ENCODE measurements around the gene GOLPH3. TPM values are rescaled to one million over a fixed set of nuclear protein-coding genes. Genes with fewer than 3 reads are reported as not detected.

The GOLPH3 gene
- total RNA-seq, 2 donors from 2014 or later: 59.1 to 61.9 TPM

DNA sequence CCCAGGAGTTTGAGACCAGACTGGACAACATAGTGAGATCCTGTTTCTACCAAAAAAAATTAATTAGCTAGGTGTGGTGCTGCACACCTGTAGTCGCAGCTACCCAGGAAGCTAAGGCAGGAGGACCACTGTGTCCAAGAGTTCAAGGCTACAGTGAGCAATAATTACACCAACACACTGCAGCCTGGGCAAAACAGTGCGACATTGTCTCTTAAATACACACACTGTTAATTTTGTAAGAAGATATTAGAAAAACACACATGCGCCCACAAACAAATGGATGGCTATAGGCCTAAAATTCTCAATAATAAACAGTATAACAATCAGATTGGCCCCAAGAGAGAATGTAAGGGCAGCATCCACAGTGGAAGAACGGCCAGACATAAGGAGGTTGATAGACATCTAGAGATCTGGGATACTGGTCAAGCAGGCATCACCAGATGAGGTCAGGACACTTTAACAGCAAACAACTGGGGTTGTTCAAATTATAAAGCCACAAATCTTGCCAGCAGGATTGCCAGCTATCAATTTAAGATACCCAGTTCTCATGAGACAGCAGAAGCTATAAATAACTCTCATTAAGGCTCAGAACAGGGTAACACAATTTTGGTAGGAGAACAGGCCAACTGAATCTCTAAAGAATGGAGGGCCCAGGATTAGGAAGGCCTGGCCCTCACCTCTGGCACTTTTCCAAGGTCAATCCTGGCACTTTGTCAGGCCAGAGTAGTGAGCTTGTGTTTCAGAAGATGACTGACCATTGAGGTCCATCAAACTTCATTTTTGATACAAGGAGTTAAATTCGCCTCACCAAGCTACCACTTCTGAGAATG, 29.5 kb downstream of the GOLPH3 start:
- Mint-ChIP-seq H3K27ac (peak overlapping the region; percentile 89), H3K4me1 (peaks cover 33% of the 10 kb centered on the region), H3K4me3 (peak overlapping the region; percentile 19), H3K27me3 (no peaks in the 10 kb centered on the region), H3K36me3 (ENCODE audit: low read depth) (peaks cover 2% of the 10 kb centered on the region)
- H3K9me3 ChIP-seq (ENCODE audit: control insufficient read depth, low read length, poor library complexity, severe bottlenecking): no peaks in the 10 kb centered on the region
- ATAC-seq: no peak
- DNase-seq: no peak

DNA sequence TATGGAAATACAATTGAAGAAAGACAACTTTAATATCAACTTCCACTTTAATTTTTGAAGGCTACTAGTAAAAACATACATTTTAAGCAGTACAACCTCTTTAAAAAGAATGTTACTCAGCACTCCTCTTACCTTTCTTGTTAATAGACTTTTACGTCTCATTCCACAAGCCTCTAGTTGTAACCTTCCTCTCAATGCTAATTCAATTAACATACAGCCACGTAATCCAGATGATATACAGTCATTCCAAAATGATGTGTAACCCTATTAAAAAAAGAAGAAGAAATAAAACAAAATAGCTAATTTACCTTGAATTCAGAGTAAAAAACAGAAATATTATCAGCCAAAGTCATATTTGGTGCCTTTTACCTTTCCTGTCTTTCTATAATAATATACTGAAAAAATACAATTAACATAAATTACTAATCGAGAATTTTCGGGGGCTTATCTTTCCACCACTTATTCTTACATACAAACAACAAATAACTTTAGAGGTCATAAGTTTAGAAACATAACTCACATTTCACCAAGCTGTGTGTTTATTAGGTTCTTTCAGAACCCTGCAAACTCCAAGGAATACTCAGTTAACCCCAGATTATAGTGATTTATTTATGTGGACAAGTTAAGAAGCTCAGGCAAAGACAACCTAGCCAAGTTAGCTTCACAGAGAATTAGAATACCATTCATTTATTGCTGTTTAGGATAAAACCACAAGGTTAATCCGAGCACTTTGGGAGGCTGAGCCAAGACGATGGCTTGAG, 30.3 kb downstream of the GOLPH3 start:
- Mint-ChIP-seq H3K27ac (no peak overlapping the region), H3K36me3 (ENCODE audit: low read depth) (peaks cover 4% of the 10 kb centered on the region), H3K4me1 (peaks cover 33% of the 10 kb centered on the region), H3K4me3 (no peak overlapping the region), H3K27me3 (no peaks in the 10 kb centered on the region)
- ATAC-seq (no peak), DNase-seq (no peak)
- no peaks in the 10 kb centered on the region for H3K9me3 ChIP-seq (ENCODE audit: control insufficient read depth, low read length, poor library complexity, severe bottlenecking)

DNA sequence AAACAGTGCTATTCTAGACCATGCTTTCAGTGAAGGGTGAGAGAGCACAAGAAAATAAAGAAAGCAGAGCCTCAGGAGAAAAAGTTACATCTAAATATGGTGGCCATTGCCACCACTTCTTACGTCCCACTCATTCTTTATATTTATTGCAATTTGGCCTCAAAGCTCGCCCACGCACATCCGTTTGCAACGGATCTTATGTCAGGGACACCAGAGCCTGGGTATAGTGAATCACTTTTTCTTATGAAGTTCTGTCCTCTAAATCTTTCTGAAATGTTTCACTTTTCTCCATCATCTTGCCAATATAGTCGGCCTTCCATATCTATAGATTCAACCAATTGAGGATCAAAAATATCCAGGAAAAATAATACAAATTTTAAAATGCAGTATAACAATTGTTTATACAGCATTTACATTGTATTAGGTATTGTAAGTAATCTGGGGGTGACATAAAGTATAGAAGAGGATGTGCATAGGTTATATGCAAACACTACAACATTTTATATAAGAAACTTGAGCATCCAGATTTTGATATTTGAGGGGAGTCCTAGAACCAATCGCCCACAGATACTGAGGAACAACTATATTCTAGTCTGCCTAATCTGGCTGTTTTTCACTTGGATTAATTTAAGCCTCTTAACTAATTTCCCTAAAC, 35.2 kb downstream of the GOLPH3 start:
- DNase-seq: no peak
- H3K9me3 ChIP-seq (ENCODE audit: control insufficient read depth, low read length, poor library complexity, severe bottlenecking): no peaks in the 10 kb centered on the region
- Mint-ChIP-seq H3K36me3 (ENCODE audit: low read depth) (peaks cover 7% of the 10 kb centered on the region), H3K4me3 (no peak overlapping the region), H3K4me1 (peaks cover 25% of the 10 kb centered on the region), H3K27ac (peak overlapping the region; percentile 69), H3K27me3 (no peaks in the 10 kb centered on the region)
- peak; percentile 45 for ATAC-seq

DNA sequence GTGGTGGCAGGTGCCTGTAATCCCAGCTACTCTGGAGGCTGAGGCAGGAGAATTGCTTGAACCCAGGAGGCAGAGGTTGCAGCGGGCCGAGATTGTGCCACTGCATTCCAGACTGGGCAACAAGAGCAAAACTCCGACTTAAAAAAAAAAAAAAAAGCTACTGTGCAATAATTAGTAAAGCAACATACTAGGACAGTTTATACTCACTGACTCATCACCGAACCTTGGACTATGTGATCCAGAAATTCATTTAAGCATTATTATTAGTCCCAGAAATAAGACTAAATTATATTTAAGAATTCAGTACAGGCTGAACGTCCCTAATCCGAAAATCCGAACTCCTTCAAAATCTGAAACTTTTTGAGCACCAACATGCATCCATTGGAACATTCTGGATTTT, 37.8 kb downstream of the GOLPH3 start:
- H3K36me3 Mint-ChIP-seq (ENCODE audit: low read depth): peaks cover 10% of the 10 kb centered on the region

GRCh38 chr5:32135086-32135485, 39.0 kb downstream of the GOLPH3 start:
- Mint-ChIP-seq H3K27me3 (no peaks in the 10 kb centered on the region), H3K27ac (no peak overlapping the region), H3K4me1 (peaks cover 37% of the 10 kb centered on the region), H3K36me3 (ENCODE audit: low read depth) (peaks cover 10% of the 10 kb centered on the region), H3K4me3 (no peak overlapping the region)
- ATAC-seq (no peak), DNase-seq (no peak)
- H3K9me3 ChIP-seq (ENCODE audit: control insufficient read depth, low read length, poor library complexity, severe bottlenecking): no peaks in the 10 kb centered on the region

More for the DNA sequence above, 37.8 kb downstream of the GOLPH3 start:
- no peaks in the 10 kb centered on the region for H3K27me3 Mint-ChIP-seq
- no peak overlapping the region for H3K27ac Mint-ChIP-seq
- H3K4me3 Mint-ChIP-seq: no peak overlapping the region
- ATAC-seq (no peak), DNase-seq (no peak)
- H3K9me3 ChIP-seq (ENCODE audit: control insufficient read depth, low read length, poor library complexity, severe bottlenecking): no peaks in the 10 kb centered on the region
- peaks cover 33% of the 10 kb centered on the region for H3K4me1 Mint-ChIP-seq

GRCh38 chr5:32132757-32133156, 41.4 kb downstream of the GOLPH3 start:
- no peak for ATAC-seq
- no peaks in the 10 kb centered on the region for H3K27me3 Mint-ChIP-seq
- H3K4me3 Mint-ChIP-seq: no peak overlapping the region
- H3K36me3 Mint-ChIP-seq (ENCODE audit: low read depth): peaks cover 6% of the 10 kb centered on the region
- peaks cover 25% of the 10 kb centered on the region for H3K4me1 Mint-ChIP-seq
- no peaks in the 10 kb centered on the region for H3K9me3 ChIP-seq (ENCODE audit: control insufficient read depth, low read length, poor library complexity, severe bottlenecking)
- peak overlapping the region; percentile 67 for H3K27ac Mint-ChIP-seq
- no peak for DNase-seq

DNA sequence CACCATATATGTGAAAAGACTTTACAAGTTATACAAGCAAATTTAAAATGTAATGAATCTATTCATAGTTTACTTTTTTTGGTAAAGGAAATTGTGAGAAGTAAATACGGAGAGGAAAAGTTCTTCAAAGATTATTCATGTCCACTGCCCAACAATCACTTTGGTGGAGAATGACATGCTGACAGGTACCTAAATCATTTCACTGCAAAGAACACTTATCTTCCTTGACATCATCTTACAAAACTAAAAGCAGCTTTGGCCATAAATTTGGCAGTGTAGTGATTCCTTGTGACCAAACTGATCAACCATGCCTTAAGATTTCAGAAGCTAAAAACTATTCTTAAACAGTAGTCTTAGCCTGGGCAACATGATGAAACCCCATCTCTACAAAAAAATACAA, 42.5 kb downstream of the GOLPH3 start:
- H3K27me3 Mint-ChIP-seq: no peaks in the 10 kb centered on the region
- no peak overlapping the region for H3K27ac Mint-ChIP-seq
- no peak for DNase-seq
- H3K36me3 Mint-ChIP-seq (ENCODE audit: low read depth): peaks cover 6% of the 10 kb centered on the region
- H3K9me3 ChIP-seq (ENCODE audit: control insufficient read depth, low read length, poor library complexity, severe bottlenecking): no peaks in the 10 kb centered on the region
- no peak overlapping the region for H3K4me3 Mint-ChIP-seq
- H3K4me1 Mint-ChIP-seq: peaks cover 25% of the 10 kb centered on the region
- no peak for ATAC-seq

DNA sequence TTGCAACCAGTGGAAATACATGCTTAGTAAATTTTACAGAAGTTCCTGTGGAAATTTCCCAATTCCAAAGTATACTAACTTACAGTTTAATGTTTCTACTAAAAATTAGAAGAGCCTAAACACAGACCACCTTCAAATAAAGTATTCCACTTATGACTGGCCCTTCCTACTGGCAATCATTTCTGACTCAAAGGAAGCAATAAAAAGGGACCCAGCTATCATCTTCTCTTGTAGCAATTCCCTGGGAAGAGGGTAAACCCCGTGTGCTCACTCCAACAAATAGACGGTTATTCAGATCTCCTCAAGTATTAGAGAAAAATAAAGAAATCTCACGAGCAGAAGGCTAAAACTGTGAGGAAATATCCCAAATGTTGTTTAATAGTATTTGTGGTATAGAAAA, 43.3 kb downstream of the GOLPH3 start:
- H3K27ac Mint-ChIP-seq: peak overlapping the region; percentile 19

DNA sequence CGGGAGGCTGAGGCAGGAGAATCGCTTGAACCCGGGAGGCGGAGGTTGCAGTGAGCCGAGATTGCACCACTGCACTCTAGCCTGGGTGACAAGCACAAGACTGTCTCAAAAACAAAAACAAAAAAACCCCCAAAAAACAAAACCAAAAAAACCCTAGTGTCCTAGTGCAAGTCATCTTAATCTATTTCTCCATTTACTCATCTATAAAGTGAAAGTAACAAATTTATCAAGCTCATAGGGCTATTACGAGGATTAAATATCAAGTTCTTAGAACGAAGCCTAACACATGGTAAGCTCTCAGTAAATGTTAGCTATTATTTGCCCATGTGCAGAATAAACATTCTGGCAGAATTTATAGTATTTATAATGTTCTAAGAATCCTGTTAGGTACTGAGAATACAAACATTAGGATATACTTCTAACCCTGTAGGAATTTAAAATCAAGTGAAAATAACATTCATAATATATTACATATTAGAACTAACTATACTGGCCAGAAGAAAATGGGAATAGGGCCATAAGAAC, 45.0 kb downstream of the GOLPH3 start:
- H3K27ac Mint-ChIP-seq: peak overlapping the region; percentile 80
- DNase-seq: no peak
- H3K9me3 ChIP-seq (ENCODE audit: control insufficient read depth, low read length, poor library complexity, severe bottlenecking): no peaks in the 10 kb centered on the region
- no peaks in the 10 kb centered on the region for H3K27me3 Mint-ChIP-seq
- ATAC-seq: no peak
- peaks cover 3% of the 10 kb centered on the region for H3K36me3 Mint-ChIP-seq (ENCODE audit: low read depth)
- H3K4me3 Mint-ChIP-seq: no peak overlapping the region
- H3K4me1 Mint-ChIP-seq: peaks cover 21% of the 10 kb centered on the region

More for the DNA sequence above, 43.3 kb downstream of the GOLPH3 start:
- Mint-ChIP-seq H3K27me3 (no peaks in the 10 kb centered on the region), H3K4me1 (peaks cover 25% of the 10 kb centered on the region), H3K36me3 (ENCODE audit: low read depth) (peaks cover 6% of the 10 kb centered on the region), H3K4me3 (no peak overlapping the region)
- DNase-seq (no peak), ATAC-seq (no peak)
- no peaks in the 10 kb centered on the region for H3K9me3 ChIP-seq (ENCODE audit: control insufficient read depth, low read length, poor library complexity, severe bottlenecking)

DNA sequence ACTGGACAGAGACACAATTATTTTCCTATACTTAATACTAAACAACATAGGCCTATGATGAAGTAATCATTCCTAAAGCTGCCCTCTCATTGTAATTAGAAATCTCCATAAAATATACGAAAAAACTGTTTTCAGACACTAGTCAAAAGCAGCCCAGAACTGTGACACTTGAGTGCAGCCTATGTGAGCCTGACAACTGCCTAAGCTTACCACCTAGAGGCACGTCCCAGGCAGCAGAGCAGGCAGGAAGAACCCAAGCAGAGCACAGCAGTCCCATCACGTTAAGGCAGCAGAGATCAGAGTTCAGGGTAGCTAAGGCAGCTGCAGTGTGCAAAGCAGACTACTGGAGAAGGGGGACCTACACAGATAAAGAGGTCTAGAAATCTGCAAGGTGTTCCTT, 46.4 kb downstream of the GOLPH3 start:
- no peak for ATAC-seq
- H3K36me3 Mint-ChIP-seq (ENCODE audit: low read depth): no peaks in the 10 kb centered on the region

GRCh38 chr5:32126691-32127090, 47.4 kb downstream of the GOLPH3 start:
- H3K9me3 ChIP-seq (ENCODE audit: control insufficient read depth, low read length, poor library complexity, severe bottlenecking): no peaks in the 10 kb centered on the region
- ATAC-seq (no peak), DNase-seq (no peak)
- Mint-ChIP-seq H3K27me3 (no peaks in the 10 kb centered on the region), H3K36me3 (ENCODE audit: low read depth) (no peaks in the 10 kb centered on the region), H3K4me1 (peaks cover 16% of the 10 kb centered on the region), H3K27ac (no peak overlapping the region), H3K4me3 (no peak overlapping the region)

More for the DNA sequence above, 46.4 kb downstream of the GOLPH3 start:
- Mint-ChIP-seq H3K4me1 (peaks cover 19% of the 10 kb centered on the region), H3K27me3 (no peaks in the 10 kb centered on the region), H3K4me3 (no peak overlapping the region), H3K27ac (peak overlapping the region; percentile 80)
- no peak for DNase-seq
- no peaks in the 10 kb centered on the region for H3K9me3 ChIP-seq (ENCODE audit: control insufficient read depth, low read length, poor library complexity, severe bottlenecking)

DNA sequence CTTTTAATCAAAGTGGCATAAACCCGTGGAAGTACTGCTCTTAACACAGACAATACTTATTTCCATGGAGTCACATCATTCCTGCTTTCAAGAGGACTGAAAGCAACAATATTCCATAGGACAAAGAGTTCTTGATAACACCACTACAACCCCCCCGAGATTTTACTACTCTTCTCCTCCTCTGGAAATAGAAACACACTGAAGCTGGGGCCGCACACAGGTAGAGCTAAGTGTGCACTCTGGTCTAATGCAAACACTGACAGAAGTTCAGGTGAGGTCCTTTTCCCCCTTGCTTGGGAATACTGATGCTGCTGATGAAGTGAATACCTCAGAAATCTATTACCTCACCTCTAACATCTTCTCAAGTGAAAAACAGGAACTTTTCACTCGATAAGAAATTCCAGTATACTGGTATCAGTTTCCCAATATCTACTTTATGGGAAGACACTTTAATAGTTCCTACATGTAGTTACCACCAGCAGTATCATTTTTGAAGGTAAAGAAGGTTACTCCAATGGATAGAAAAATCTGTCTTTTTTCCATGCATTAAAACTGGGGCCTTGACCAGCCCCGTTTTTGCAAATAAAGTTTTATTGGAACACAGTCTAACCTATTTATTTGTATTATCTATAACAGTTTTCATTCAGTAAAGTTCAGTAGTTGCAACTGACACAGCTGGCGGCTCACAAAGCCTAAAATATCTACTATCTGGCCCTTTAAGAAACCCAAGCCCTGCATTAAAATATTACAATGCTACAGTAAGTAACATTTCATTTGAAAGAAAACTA, 50.0 kb downstream of the GOLPH3 start:
- Mint-ChIP-seq H3K4me1 (peaks cover 9% of the 10 kb centered on the region), H3K36me3 (ENCODE audit: low read depth) (peaks cover 5% of the 10 kb centered on the region), H3K4me3 (no peak overlapping the region), H3K27ac (no peak overlapping the region), H3K27me3 (no peaks in the 10 kb centered on the region)
- ATAC-seq (no peak), DNase-seq (no peak)
- H3K9me3 ChIP-seq (ENCODE audit: control insufficient read depth, low read length, poor library complexity, severe bottlenecking): no peaks in the 10 kb centered on the region
